DOHH2 (cell line): Measurements from ENCODE around the gene NEU3.

Source experiments
- H3F3A ChIP-seq: fragments of 200-600 bp; sonication (generic), shearing (Covaris generic); 2 replicates; pipeline ENCODE4 v1.6.0; 2016; ENCODE audit warnings: antibody characterized with exemption, mild to moderate bottlenecking; ENCODE audit not compliant: control insufficient read depth, insufficient read depth
- H3K27ac ChIP-seq: fragments of 200-600 bp; sonication (generic); 2 replicates; pipeline ENCODE4 v1.5.1; 2014; ENCODE audit warnings: low read depth, mild to moderate bottlenecking, low read length, moderate library complexity
- H3K27me3 ChIP-seq: fragments of 200-600 bp; sonication (generic); 2 replicates; pipeline ENCODE4 v1.6.1; 2014; ENCODE audit warnings: mild to moderate bottlenecking, low read length, mixed read lengths; ENCODE audit not compliant: control insufficient read depth
- H3K36me3 ChIP-seq: fragments of 200-600 bp; sonication (generic); 2 replicates; pipeline ENCODE4 v1.6.1; 2014; ENCODE audit warnings: mild to moderate bottlenecking, low read length, moderate library complexity, mixed read lengths; ENCODE audit not compliant: control insufficient read depth
- H3K4me1 ChIP-seq: fragments of 200-600 bp; sonication (generic); 2 replicates; pipeline ENCODE4 v1.6.1; 2014; ENCODE audit warnings: mild to moderate bottlenecking, low read length, mixed read lengths; ENCODE audit not compliant: control insufficient read depth
- H3K4me2 ChIP-seq: fragments of 200-600 bp; sonication (generic); 2 replicates; pipeline ENCODE4 v1.6.0; 2014; ENCODE audit warnings: mild to moderate bottlenecking, low read length, moderate library complexity
- H3K4me3 ChIP-seq: fragments of 200-600 bp; sonication (generic); 2 replicates; pipeline ENCODE4 v1.5.1; 2014; ENCODE audit warnings: mild to moderate bottlenecking, low read length, mixed read lengths
- H3K79me2 ChIP-seq: fragments of 200-600 bp; sonication (generic); 2 replicates; pipeline ENCODE4 v1.6.1; 2014; ENCODE audit warnings: mild to moderate bottlenecking, low read length, mixed read lengths; ENCODE audit not compliant: control insufficient read depth
- H3K9me2 ChIP-seq: fragments of 200-600 bp; sonication (generic); replicated peaks from 2 replicates; pipeline ENCODE4 v1.6.1; 2014; ENCODE audit warnings: mild to moderate bottlenecking, low read length, mixed read lengths; ENCODE audit not compliant: control insufficient read depth
- H3K9me3 ChIP-seq: fragments of 200-600 bp; sonication (generic); 2 replicates; pipeline ENCODE4 v1.6.1; 2014; ENCODE audit warnings: antibody characterized with exemption, low read length, mixed read lengths; ENCODE audit not compliant: control insufficient read depth, insufficient read depth
- H4K20me1 ChIP-seq: fragments of 200-600 bp; sonication (generic); 2 replicates; pipeline ENCODE4 v1.6.0; 2014; ENCODE audit warnings: low read depth, mild to moderate bottlenecking, antibody characterized with exemption, low read length, moderate library complexity; ENCODE audit not compliant: control insufficient read depth, insufficient read depth
- EZH2phosphoT487 ChIP-seq: fragments of 200-600 bp; sonication (generic); IDR thresholded peaks from 2 replicates; pipeline ENCODE4 v1.6.1; 2017; ENCODE audit warnings: borderline replicate concordance, mild to moderate bottlenecking, antibody characterized with exemption, low read length, moderate library complexity, mixed read lengths
- TF ChIP-seq, protein P1 (sequence below): fragments of 200-600 bp; sonication (generic); IDR thresholded peaks from one replicate; pipeline ENCODE4 v1.5.1; 2014; ENCODE audit warnings: antibody characterized with exemption, mild to moderate bottlenecking, low read depth, low read length; ENCODE audit not compliant: poor library complexity, severe bottlenecking

NEU3 gene

DNA sequence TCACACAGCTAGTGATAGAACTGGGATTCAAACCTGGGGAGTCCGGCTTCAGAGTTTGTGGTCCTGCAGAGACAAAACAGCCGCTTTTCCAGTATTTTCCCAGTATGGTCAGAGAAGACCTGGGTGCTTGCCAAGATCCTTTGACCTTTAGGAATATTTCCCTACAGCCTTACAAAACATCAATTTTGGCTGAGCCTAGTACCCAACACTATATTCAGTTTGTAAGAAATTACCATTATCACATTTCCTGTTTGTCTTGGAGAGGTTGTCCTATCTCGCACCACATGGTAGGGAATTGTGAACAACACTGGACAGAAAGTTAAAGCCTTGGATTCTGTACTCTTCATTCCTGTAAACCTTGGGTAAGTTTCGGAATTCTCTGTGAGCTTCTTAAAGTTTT is 10.7 kb upstream of the NEU3 start:
- TF ChIP-seq, protein P1, sequence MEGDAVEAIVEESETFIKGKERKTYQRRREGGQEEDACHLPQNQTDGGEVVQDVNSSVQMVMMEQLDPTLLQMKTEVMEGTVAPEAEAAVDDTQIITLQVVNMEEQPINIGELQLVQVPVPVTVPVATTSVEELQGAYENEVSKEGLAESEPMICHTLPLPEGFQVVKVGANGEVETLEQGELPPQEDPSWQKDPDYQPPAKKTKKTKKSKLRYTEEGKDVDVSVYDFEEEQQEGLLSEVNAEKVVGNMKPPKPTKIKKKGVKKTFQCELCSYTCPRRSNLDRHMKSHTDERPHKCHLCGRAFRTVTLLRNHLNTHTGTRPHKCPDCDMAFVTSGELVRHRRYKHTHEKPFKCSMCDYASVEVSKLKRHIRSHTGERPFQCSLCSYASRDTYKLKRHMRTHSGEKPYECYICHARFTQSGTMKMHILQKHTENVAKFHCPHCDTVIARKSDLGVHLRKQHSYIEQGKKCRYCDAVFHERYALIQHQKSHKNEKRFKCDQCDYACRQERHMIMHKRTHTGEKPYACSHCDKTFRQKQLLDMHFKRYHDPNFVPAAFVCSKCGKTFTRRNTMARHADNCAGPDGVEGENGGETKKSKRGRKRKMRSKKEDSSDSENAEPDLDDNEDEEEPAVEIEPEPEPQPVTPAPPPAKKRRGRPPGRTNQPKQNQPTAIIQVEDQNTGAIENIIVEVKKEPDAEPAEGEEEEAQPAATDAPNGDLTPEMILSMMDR: no peak
- TF ChIP-seq EZH2phosphoT487: no peak
- Histone ChIP-seq H3K4me1 (no peaks in the 10 kb centered on the region), H3K9me3 (no peaks in the 10 kb centered on the region), H3K27ac (no peak overlapping the region), H3K9me2 (no peaks in the 10 kb centered on the region), H3K79me2 (0 out of 2 replicates have a peak, but pooled peaks cover under 1% of the 10 kb centered on the region), H3F3A (no peaks in the 10 kb centered on the region), H3K4me3 (no peak overlapping the region), H3K4me2 (no peak overlapping the region), H3K27me3 (no peaks in the 10 kb centered on the region), H4K20me1 (no peaks in the 10 kb centered on the region; the same call in 1 of the 2 replicates), H3K36me3 (peaks cover 59% of the 10 kb centered on the region)

DNA sequence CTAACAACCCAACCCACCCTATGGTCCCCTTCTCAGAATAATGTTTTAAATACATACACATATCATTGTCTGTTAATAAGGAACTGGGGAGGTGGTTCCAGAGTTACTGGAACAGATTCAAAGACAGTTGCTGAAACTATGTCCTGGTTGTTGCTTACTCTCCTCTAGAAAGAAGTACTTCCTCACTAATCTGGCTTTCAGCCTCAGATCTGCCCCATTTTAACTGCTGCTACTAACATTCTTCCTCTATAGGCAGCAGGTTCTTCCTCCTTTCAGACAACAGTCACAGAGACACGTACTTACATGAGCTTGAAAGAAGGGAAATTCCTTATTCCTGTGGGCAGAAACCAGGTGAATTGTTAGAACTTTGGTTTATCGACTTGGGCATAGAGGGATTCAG is 8.1 kb upstream of the NEU3 start:
- H3K4me2 ChIP-seq: no peak overlapping the region
- H4K20me1 ChIP-seq: no peaks in the 10 kb centered on the region; the same call in 1 of the 2 replicates
- no peaks in the 10 kb centered on the region for H3K79me2 ChIP-seq
- no peaks in the 10 kb centered on the region for H3K9me2 ChIP-seq
- no peaks in the 10 kb centered on the region for H3K4me1 ChIP-seq
- H3K27me3 ChIP-seq: no peaks in the 10 kb centered on the region
- TF ChIP-seq, protein P1: no peak
- no peak overlapping the region for H3K27ac ChIP-seq
- H3K36me3 ChIP-seq: peaks cover 34% of the 10 kb centered on the region
- no peak overlapping the region for H3K4me3 ChIP-seq
- H3F3A ChIP-seq: peaks cover 5% of the 10 kb centered on the region; the same call in 1 of the 2 replicates
- H3K9me3 ChIP-seq: no peaks in the 10 kb centered on the region

DNA sequence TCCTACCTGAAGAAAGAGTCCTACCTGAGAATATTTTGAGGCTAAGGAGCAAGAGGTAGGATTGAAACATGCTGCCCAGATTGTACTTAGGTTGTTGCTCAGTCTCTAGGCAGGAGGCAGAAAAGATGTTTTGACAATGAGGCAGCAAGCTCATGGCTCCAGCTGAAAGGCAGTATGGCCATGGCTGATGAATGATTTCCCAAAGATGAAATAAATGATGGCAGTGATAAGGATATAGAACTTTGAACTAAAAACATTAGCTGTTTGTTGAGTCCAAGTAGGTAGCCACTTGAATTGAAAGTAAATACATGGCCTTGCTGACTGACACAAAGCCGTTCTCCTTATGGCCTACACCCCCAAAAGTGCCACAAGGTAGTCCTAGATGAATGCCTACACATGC is 6.8 kb upstream of the NEU3 start:
- H3K4me2 ChIP-seq: no peak overlapping the region
- H3K9me3 ChIP-seq: no peaks in the 10 kb centered on the region
- no peaks in the 10 kb centered on the region for H3K27me3 ChIP-seq

More for the DNA sequence above, 6.8 kb upstream of the NEU3 start:
- Histone ChIP-seq H3K27ac (no peak overlapping the region), H3K4me3 (no peak overlapping the region), H3K4me1 (no peaks in the 10 kb centered on the region), H3K9me2 (no peaks in the 10 kb centered on the region), H4K20me1 (no peaks in the 10 kb centered on the region; the same call in 1 of the 2 replicates), H3K79me2 (no peaks in the 10 kb centered on the region), H3F3A (peaks cover 17% of the 10 kb centered on the region), H3K36me3 (peaks cover 23% of the 10 kb centered on the region)
- TF ChIP-seq, protein P1: no peak
